ENCODE data around the gene HTRA2.

The HTRA2 gene

DNA sequence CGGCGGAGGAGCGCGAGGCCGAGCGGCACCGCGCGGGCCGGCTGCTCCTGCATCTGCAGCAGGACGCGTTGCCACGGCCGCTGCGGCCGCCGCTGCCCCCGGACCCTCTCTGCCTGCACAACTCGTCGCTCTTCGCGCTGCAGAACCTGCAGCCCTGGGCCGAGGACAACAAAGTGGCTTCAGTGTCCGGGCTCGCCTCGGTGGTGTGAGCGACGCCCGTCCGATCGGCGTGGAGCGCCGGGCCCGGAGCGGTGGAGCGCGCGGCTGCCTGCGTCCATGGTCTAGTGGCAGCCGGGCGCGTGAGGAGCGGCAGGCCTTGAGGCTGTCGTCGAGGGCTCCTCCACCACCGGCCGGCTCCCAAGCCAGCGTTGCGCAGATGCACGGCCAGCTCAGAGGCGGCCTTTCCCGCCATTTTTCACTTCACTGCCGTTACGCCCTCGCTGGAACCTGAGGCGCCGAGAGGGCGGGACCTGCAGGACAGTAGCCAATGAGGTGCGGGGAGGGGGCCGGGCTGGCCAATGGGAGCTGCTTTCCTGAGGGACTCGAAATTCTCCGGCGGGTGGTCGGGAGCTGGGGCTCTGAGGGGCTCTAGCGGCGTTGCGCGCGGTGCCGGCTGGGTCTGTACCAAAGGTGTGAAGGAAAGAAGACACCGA lies 13.6 kb upstream of the HTRA2 start:
- Histone ChIP-seq H4K20me1 (ENCODE audit: low read depth, low read length) (no peaks in the 10 kb centered on the region), H3K9ac (ENCODE audit: low read length) (no peak overlapping the region), H3K4me3 (ENCODE audit: insufficient read depth, low read length, poor library complexity, severe bottlenecking) (no peak overlapping the region), H3K27me3 (ENCODE audit: low read length) (no peaks in the 10 kb centered on the region), H2AFZ (ENCODE audit: low read depth, low read length, severe bottlenecking) (no peak overlapping the region), H3K9me3 (ENCODE audit: insufficient read depth, low read length) (no peaks in the 10 kb centered on the region), H3K9me2 (replicated peaks; ENCODE audit: insufficient read depth, low read length) (no peaks in the 10 kb centered on the region), H3F3A (ENCODE audit: insufficient read depth) (no peaks in the 10 kb centered on the region), H3K79me2 (ENCODE audit: insufficient read depth, low read length) (no peaks in the 10 kb centered on the region), H3K36me3 (ENCODE audit: low read length) (no peaks in the 10 kb centered on the region), H3K4me2 (ENCODE audit: low read depth, low read length, poor library complexity, severe bottlenecking) (no peak overlapping the region), H3K27ac (ENCODE audit: low read depth, low read length) (no peak overlapping the region)
- TF ChIP-seq EZH2phosphoT487 (conservative IDR thresholded peaks at IDR 0.05; ENCODE audit: low read length) = no peak
- TF ChIP-seq, protein P1, sequence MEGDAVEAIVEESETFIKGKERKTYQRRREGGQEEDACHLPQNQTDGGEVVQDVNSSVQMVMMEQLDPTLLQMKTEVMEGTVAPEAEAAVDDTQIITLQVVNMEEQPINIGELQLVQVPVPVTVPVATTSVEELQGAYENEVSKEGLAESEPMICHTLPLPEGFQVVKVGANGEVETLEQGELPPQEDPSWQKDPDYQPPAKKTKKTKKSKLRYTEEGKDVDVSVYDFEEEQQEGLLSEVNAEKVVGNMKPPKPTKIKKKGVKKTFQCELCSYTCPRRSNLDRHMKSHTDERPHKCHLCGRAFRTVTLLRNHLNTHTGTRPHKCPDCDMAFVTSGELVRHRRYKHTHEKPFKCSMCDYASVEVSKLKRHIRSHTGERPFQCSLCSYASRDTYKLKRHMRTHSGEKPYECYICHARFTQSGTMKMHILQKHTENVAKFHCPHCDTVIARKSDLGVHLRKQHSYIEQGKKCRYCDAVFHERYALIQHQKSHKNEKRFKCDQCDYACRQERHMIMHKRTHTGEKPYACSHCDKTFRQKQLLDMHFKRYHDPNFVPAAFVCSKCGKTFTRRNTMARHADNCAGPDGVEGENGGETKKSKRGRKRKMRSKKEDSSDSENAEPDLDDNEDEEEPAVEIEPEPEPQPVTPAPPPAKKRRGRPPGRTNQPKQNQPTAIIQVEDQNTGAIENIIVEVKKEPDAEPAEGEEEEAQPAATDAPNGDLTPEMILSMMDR (IDR thresholded peaks at IDR 0.05; ENCODE audit: insufficient read depth, low read length, poor library complexity, severe bottlenecking) = no peak

DNA sequence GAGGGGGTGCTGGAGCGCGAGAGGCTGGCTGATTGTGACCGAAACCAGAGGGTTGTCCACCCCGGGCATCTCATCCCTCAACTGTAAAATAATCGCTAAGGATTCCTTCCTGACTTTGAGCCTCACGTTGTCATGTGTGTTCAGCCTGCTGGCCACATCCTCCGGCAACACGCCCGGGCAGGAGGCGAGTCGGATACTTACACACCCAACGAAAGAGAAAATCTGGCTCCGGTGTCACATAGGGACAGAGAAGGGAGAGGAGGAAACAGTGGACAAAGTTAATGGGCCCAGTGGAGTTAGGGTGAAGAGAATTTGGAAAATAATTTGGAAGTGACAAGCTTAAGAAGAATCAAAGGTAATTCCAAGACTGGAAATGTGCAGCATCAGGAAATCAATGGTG lies 13.1 kb upstream of the HTRA2 start:
- Histone ChIP-seq H3K36me3 (ENCODE audit: low read length) (no peaks in the 10 kb centered on the region), H3F3A (ENCODE audit: insufficient read depth) (no peaks in the 10 kb centered on the region), H4K20me1 (ENCODE audit: low read depth, low read length) (no peaks in the 10 kb centered on the region), H3K9me2 (replicated peaks; ENCODE audit: insufficient read depth, low read length) (no peaks in the 10 kb centered on the region), H3K9ac (ENCODE audit: low read length) (no peak overlapping the region), H3K4me2 (ENCODE audit: low read depth, low read length, poor library complexity, severe bottlenecking) (no peak overlapping the region), H3K27me3 (ENCODE audit: low read length) (no peaks in the 10 kb centered on the region), H3K27ac (ENCODE audit: low read depth, low read length) (no peak overlapping the region), H3K4me3 (ENCODE audit: insufficient read depth, low read length, poor library complexity, severe bottlenecking) (no peak overlapping the region), H3K79me2 (ENCODE audit: insufficient read depth, low read length) (no peaks in the 10 kb centered on the region), H3K9me3 (ENCODE audit: insufficient read depth, low read length) (no peaks in the 10 kb centered on the region), H2AFZ (ENCODE audit: low read depth, low read length, severe bottlenecking) (no peak overlapping the region)
- no peak for TF ChIP-seq EZH2phosphoT487 (conservative IDR thresholded peaks at IDR 0.05; ENCODE audit: low read length)
- TF ChIP-seq, protein P1 (IDR thresholded peaks at IDR 0.05; ENCODE audit: insufficient read depth, low read length, poor library complexity, severe bottlenecking) = no peak

DNA sequence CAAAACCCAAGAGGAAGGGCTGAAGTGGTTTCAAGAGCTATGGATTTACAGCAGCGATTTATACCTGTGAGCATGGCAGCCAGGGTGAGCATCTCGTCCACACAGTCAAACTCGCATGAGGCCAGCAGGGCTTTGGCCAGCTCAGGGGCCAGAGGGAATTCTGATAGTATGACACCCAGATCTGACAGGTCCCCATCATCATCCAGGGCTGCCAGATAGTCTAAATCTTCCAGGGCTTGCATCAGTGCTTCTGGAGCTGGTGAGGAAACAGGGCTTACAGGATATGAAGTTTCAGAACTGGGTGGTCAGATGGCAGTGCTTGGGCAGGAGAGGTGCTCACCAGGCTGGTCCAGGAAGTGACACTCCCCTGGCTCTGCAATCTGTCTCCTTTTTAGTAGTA lies 7.2 kb upstream of the HTRA2 start:
- Histone ChIP-seq H3K4me2 (ENCODE audit: low read depth, low read length, poor library complexity, severe bottlenecking) (no peak overlapping the region), H3K9me2 (replicated peaks; ENCODE audit: insufficient read depth, low read length) (no peaks in the 10 kb centered on the region), H3K79me2 (ENCODE audit: insufficient read depth, low read length) (no peaks in the 10 kb centered on the region; the same call in 1 of the 2 replicates), H4K20me1 (ENCODE audit: low read depth, low read length) (no peaks in the 10 kb centered on the region), H3K9ac (ENCODE audit: low read length) (no peak overlapping the region), H3K27me3 (ENCODE audit: low read length) (no peaks in the 10 kb centered on the region), H3K27ac (ENCODE audit: low read depth, low read length) (no peak overlapping the region), H3K9me3 (ENCODE audit: insufficient read depth, low read length) (no peaks in the 10 kb centered on the region), H3K36me3 (ENCODE audit: low read length) (peaks cover 11% of the 10 kb centered on the region), H3F3A (ENCODE audit: insufficient read depth) (0 out of 2 replicates have a peak, but pooled peaks cover 6% of the 10 kb centered on the region), H3K4me3 (ENCODE audit: insufficient read depth, low read length, poor library complexity, severe bottlenecking) (no peak overlapping the region), H2AFZ (ENCODE audit: low read depth, low read length, severe bottlenecking) (no peak overlapping the region)
- TF ChIP-seq, protein P1 (IDR thresholded peaks at IDR 0.05; ENCODE audit: insufficient read depth, low read length, poor library complexity, severe bottlenecking) = no peak
- TF ChIP-seq EZH2phosphoT487 (conservative IDR thresholded peaks at IDR 0.05; ENCODE audit: low read length) = no peak
